GM23338 (cell line): ENCODE measurements around the gene CCNG1. TPM values are rescaled to one million over a fixed set of nuclear protein-coding genes. Genes with fewer than 3 reads are reported as not detected.

Experiments used
- ATAC-seq: fragments of 200-7000 bp; cut with Tn5 transposase; 3 replicates; pipeline ENCODE4 v1.9.1; 2020
- DNase-seq: peaks from one replicate; pipeline ENCODE4 v3.0.0-alpha.2; 2015; ENCODE audit warnings: low spot score
- H2AFZ ChIP-seq: fragments of 200-600 bp; sonication (generic); 2 replicates; pipeline ENCODE4 v1.8.0; 2016; ENCODE audit warnings: antibody characterized with exemption, mild to moderate bottlenecking, moderate library complexity
- H3F3A ChIP-seq: fragments of 200-600 bp; sonication (generic); replicated peaks from 2 replicates; pipeline ENCODE4 v1.8.0; 2017; ENCODE audit warnings: antibody characterized with exemption, mixed run types, low read depth
- H3K27ac ChIP-seq: fragments of 200-600 bp; sonication (generic); 2 replicates; pipeline ENCODE4 v1.6.1; 2016; ENCODE audit warnings: low read depth
- H3K27me3 ChIP-seq: fragments of 200-600 bp; sonication (generic); 2 replicates; pipeline ENCODE4 v1.8.0; 2016; ENCODE audit warnings: mild to moderate bottlenecking, mixed run types, moderate library complexity; ENCODE audit not compliant: insufficient read depth
- H3K36me3 ChIP-seq: fragments of 200-600 bp; sonication (generic); 2 replicates; pipeline ENCODE4 v1.8.0; 2016; ENCODE audit warnings: mild to moderate bottlenecking; ENCODE audit not compliant: insufficient read depth
- H3K4me1 ChIP-seq: fragments of 200-600 bp; sonication (generic); 2 replicates; pipeline ENCODE4 v1.8.0; 2016; ENCODE audit warnings: mild to moderate bottlenecking, moderate library complexity; ENCODE audit not compliant: insufficient read depth
- H3K4me2 ChIP-seq: fragments of 200-600 bp; sonication (generic); 2 replicates; pipeline ENCODE4 v1.7.1; 2017; ENCODE audit warnings: mixed run types
- H3K4me3 ChIP-seq: fragments of 200-600 bp; sonication (generic); 2 replicates; pipeline ENCODE4 v1.6.1; 2016; ENCODE audit warnings: mixed run types
- H3K79me2 ChIP-seq: fragments of 200-600 bp; sonication (generic); replicated peaks from 2 replicates; pipeline ENCODE4 v1.8.0; 2017; ENCODE audit warnings: mild to moderate bottlenecking; ENCODE audit not compliant: insufficient read depth
- H3K9me2 ChIP-seq: fragments of 200-600 bp; sonication (generic); 2 replicates; pipeline ENCODE4 v1.8.0; 2017; ENCODE audit not compliant: insufficient read depth
- H4K20me1 ChIP-seq: fragments of 200-600 bp; sonication (generic); replicated peaks from 2 replicates; pipeline ENCODE4 v1.8.0; 2017; ENCODE audit warnings: mild to moderate bottlenecking; ENCODE audit not compliant: insufficient read depth
- H3K27ac Mint-ChIP-seq: 2 replicates; pipeline ENCODE4 v1.8.0; 2020; ENCODE audit warnings: inconsistent platforms, mild to moderate bottlenecking, moderate library complexity, mixed read lengths
- H3K27me3 Mint-ChIP-seq: 3 replicates; pipeline ENCODE4 v1.8.0; 2022; ENCODE audit warnings: low read depth, mild to moderate bottlenecking, moderate library complexity, mixed read lengths, inconsistent platforms; ENCODE audit not compliant: insufficient read depth, poor library complexity
- H3K36me3 Mint-ChIP-seq: 3 replicates; pipeline ENCODE4 v1.8.0; 2021; ENCODE audit warnings: low read depth, mild to moderate bottlenecking, inconsistent platforms, moderate library complexity, mixed read lengths
- H3K4me1 Mint-ChIP-seq: 3 replicates; pipeline ENCODE4 v1.8.0; 2020; ENCODE audit warnings: mild to moderate bottlenecking, inconsistent platforms, mixed read lengths
- H3K4me3 Mint-ChIP-seq: 3 replicates; pipeline ENCODE4 v1.8.0; 2021; ENCODE audit warnings: moderate library complexity, mild to moderate bottlenecking, inconsistent platforms, mixed read lengths
- H3K9me3 Mint-ChIP-seq: 3 replicates; pipeline ENCODE4 v1.8.0; 2020; ENCODE audit warnings: moderate library complexity, mild to moderate bottlenecking, inconsistent platforms, mixed read lengths
- CREB1 ChIP-seq: fragments of 250-450 bp; sonication (Bioruptor Pico); IDR thresholded peaks from 2 replicates; pipeline ENCODE4 v1.5.0; 2020; ENCODE audit warnings: low read depth, mild to moderate bottlenecking, moderate library complexity
- EZH2 ChIP-seq: fragments of 200-600 bp; sonication (generic); IDR thresholded peaks from one replicate; pipeline ENCODE4 v1.8.0; 2017; ENCODE audit warnings: antibody characterized with exemption, mild to moderate bottlenecking, low read depth; ENCODE audit not compliant: unreplicated experiment
- EZH2phosphoT487 ChIP-seq: fragments of 200-600 bp; sonication (generic); IDR thresholded peaks from one replicate; pipeline ENCODE4 v1.8.1; 2018; ENCODE audit warnings: antibody characterized with exemption; ENCODE audit not compliant: unreplicated experiment
- JUNB ChIP-seq: IDR thresholded peaks from one replicate; pipeline ENCODE4 v1.6.1; 2016; ENCODE audit warnings: antibody characterized with exemption; ENCODE audit not compliant: unreplicated experiment
- NANOG ChIP-seq: IDR thresholded peaks from 2 replicates; pipeline ENCODE4 v1.6.1; 2016; ENCODE audit warnings: antibody characterized with exemption, borderline replicate concordance
- POLR2AphosphoS5 ChIP-seq: IDR thresholded peaks from 2 replicates; pipeline ENCODE4 v1.6.1; 2016; ENCODE audit warnings: antibody characterized with exemption, low read depth
- STAT1 ChIP-seq: IDR thresholded peaks from one replicate; pipeline ENCODE4 v1.6.1; 2016; ENCODE audit warnings: antibody characterized with exemption; ENCODE audit not compliant: unreplicated experiment
- ZNF114 ChIP-seq: fragments of 250-450 bp; sonication (Bioruptor Pico); IDR thresholded peaks from 2 replicates; pipeline ENCODE4 v1.5.0; 2020; ENCODE audit warnings: mild to moderate bottlenecking, moderate library complexity
- ZNF331 ChIP-seq: fragments of 250-450 bp; sonication (Bioruptor Pico); IDR thresholded peaks from 2 replicates; pipeline ENCODE4 v1.5.0; 2020; ENCODE audit warnings: low read depth, mild to moderate bottlenecking, moderate library complexity
- polyA plus RNA-seq: library from polyadenylated mRNA; unstranded; fragments of >200 nt; fragmentation: Nextera tagmentation; extraction: Ambion mirVana; gene quantifications from 2 replicates; pipeline ENCODE4 v1.2.1, GENCODE V29; 2016
- total RNA-seq: library from RNA; depleted of rRNA; stranded (reverse); fragments of >200 nt; shearing (Covaris generic); gene quantifications from 2 replicates; pipeline ENCODE4 v1.2.3, GENCODE V29; 2014
- TF ChIP-seq, protein P1 (sequence below): fragments of 250-450 bp; sonication (Bioruptor Pico); IDR thresholded peaks from 2 replicates; pipeline ENCODE4 v1.5.0; 2020; ENCODE audit warnings: mild to moderate bottlenecking, moderate library complexity
- TF ChIP-seq, protein P2 (sequence below): IDR thresholded peaks from 2 replicates; pipeline ENCODE4 v1.6.1; 2016; ENCODE audit warnings: antibody characterized with exemption
- TF ChIP-seq, protein P3 (sequence below): IDR thresholded peaks from one replicate; pipeline ENCODE4 v1.6.1; 2018; ENCODE audit warnings: antibody characterized with exemption; ENCODE audit not compliant: unreplicated experiment
- TF ChIP-seq, protein P4 (sequence below), 2 experiments: fragments of 200-600 bp in 1 of 2; sonication (generic) in 1 of 2; conservative IDR thresholded peaks; 2 replicates each; pipeline versions ENCODE4 v1.5.1 to v1.6.1; 2016 to 2017; ENCODE audit warnings: antibody characterized with exemption in 2 of 2, low read depth in 2 of 2, mild to moderate bottlenecking in 2 of 2, moderate library complexity in 1 of 2

Gene CCNG1
- total and polyA plus RNA-seq, 2 experiments from 2014 or later, result 431 to 496 TPM

DNA sequence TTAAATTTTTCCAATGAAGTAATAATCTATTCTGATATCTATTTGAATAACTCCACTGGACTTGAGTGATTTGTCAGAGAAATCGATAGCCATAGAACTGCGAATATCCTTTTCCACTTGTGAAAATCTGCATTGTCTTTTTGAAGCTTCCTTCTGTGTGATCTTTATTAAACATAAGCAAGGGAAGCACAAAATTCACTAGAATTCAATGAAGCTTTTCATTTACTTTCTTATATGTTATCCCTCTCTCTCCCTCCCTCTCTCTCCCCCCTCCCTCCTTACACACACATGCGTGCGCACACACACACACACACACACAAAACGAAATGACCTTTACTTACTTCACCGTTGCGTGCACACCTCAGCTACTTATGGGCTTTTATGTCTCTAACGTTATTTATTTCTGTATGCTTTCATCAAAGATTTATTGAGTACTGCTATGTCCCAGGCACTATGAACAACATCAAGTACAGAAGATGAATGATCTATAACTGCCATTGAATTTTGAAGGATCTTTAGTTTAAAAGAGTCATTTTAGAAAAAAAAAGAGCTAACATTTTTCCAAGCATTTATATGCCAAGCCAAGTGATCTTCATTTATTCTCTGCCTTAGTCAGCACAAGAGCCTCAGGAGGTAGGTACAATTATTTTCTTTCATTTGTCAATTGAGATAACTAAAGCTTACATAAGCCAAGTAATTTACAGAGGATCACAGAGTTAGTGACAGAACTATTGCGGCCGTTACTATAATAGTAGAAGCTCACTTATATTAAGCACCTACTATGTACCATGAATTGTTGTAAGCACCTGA lies 32.8 kb upstream of the CCNG1 start:
- DNase-seq, result no peak

More for the DNA sequence above, 32.8 kb upstream of the CCNG1 start:
- Histone ChIP-seq H3F3A (no peaks in the 10 kb centered on the region), H3K79me2 (no peaks in the 10 kb centered on the region), H3K4me3 (no peak overlapping the region), H3K27me3 (no peaks in the 10 kb centered on the region), H3K4me2 (no peak overlapping the region), H3K27ac (no peak overlapping the region), H2AFZ (no peak overlapping the region), H3K36me3 (no peaks in the 10 kb centered on the region), H3K9me2 (no peaks in the 10 kb centered on the region), H3K4me1 (0 out of 2 replicates have a peak, but pooled peaks cover 5% of the 10 kb centered on the region), H4K20me1 (no peaks in the 10 kb centered on the region)
- Mint-ChIP-seq H3K4me3 (no peak overlapping the region), H3K27ac (no peak overlapping the region), H3K27me3 (no peaks in the 10 kb centered on the region), H3K36me3 (no peaks in the 10 kb centered on the region), H3K4me1 (peaks cover 9% of the 10 kb centered on the region; the same call in 2 of the 3 replicates), H3K9me3 (no peaks in the 10 kb centered on the region)
- no peak for ATAC-seq
- TF ChIP-seq EZH2phosphoT487 (no peak), EZH2 (no peak), ZNF331 (CRISPR knock-in tag) (no peak), ZNF114 (CRISPR knock-in tag) (no peak), CREB1 (no peak), STAT1 (no peak), POLR2AphosphoS5 (no peak), NANOG (no peak), JUNB (no peak)
- TF ChIP-seq, protein P1, sequence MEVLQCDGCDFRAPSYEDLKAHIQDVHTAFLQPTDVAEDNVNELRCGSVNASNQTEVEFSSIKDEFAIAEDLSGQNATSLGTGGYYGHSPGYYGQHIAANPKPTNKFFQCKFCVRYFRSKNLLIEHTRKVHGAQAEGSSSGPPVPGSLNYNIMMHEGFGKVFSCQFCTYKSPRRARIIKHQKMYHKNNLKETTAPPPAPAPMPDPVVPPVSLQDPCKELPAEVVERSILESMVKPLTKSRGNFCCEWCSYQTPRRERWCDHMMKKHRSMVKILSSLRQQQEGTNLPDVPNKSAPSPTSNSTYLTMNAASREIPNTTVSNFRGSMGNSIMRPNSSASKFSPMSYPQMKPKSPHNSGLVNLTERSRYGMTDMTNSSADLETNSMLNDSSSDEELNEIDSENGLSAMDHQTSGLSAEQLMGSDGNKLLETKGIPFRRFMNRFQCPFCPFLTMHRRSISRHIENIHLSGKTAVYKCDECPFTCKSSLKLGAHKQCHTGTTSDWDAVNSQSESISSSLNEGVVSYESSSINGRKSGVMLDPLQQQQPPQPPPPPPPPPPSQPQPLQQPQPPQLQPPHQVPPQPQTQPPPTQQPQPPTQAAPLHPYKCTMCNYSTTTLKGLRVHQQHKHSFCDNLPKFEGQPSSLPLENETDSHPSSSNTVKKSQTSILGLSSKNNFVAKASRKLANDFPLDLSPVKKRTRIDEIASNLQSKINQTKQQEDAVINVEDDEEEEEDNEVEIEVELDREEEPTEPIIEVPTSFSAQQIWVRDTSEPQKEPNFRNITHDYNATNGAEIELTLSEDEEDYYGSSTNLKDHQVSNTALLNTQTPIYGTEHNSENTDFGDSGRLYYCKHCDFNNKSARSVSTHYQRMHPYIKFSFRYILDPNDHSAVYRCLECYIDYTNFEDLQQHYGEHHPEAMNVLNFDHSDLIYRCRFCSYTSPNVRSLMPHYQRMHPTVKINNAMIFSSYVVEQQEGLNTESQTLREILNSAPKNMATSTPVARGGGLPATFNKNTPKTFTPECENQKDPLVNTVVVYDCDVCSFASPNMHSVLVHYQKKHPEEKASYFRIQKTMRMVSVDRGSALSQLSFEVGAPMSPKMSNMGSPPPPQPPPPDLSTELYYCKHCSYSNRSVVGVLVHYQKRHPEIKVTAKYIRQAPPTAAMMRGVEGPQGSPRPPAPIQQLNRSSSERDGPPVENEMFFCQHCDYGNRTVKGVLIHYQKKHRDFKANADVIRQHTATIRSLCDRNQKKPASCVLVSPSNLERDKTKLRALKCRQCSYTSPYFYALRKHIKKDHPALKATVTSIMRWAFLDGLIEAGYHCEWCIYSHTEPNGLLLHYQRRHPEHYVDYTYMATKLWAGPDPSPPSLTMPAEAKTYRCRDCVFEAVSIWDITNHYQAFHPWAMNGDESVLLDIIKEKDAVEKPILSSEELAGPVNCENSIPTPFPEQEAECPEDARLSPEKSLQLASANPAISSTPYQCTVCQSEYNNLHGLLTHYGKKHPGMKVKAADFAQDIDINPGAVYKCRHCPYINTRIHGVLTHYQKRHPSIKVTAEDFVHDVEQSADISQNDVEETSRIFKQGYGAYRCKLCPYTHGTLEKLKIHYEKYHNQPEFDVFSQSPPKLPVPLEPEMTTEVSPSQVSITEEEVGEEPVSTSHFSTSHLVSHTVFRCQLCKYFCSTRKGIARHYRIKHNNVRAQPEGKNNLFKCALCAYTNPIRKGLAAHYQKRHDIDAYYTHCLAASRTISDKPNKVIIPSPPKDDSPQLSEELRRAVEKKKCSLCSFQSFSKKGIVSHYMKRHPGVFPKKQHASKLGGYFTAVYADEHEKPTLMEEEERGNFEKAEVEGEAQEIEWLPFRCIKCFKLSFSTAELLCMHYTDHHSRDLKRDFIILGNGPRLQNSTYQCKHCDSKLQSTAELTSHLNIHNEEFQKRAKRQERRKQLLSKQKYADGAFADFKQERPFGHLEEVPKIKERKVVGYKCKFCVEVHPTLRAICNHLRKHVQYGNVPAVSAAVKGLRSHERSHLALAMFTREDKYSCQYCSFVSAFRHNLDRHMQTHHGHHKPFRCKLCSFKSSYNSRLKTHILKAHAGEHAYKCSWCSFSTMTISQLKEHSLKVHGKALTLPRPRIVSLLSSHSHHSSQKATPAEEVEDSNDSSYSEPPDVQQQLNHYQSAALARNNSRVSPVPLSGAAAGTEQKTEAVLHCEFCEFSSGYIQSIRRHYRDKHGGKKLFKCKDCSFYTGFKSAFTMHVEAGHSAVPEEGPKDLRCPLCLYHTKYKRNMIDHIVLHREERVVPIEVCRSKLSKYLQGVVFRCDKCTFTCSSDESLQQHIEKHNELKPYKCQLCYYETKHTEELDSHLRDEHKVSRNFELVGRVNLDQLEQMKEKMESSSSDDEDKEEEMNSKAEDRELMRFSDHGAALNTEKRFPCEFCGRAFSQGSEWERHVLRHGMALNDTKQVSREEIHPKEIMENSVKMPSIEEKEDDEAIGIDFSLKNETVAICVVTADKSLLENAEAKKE (CRISPR knock-in tag), result no peak
- TF ChIP-seq, protein P2, sequence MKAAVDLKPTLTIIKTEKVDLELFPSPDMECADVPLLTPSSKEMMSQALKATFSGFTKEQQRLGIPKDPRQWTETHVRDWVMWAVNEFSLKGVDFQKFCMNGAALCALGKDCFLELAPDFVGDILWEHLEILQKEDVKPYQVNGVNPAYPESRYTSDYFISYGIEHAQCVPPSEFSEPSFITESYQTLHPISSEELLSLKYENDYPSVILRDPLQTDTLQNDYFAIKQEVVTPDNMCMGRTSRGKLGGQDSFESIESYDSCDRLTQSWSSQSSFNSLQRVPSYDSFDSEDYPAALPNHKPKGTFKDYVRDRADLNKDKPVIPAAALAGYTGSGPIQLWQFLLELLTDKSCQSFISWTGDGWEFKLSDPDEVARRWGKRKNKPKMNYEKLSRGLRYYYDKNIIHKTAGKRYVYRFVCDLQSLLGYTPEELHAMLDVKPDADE, result no peak
- TF ChIP-seq, protein P3, sequence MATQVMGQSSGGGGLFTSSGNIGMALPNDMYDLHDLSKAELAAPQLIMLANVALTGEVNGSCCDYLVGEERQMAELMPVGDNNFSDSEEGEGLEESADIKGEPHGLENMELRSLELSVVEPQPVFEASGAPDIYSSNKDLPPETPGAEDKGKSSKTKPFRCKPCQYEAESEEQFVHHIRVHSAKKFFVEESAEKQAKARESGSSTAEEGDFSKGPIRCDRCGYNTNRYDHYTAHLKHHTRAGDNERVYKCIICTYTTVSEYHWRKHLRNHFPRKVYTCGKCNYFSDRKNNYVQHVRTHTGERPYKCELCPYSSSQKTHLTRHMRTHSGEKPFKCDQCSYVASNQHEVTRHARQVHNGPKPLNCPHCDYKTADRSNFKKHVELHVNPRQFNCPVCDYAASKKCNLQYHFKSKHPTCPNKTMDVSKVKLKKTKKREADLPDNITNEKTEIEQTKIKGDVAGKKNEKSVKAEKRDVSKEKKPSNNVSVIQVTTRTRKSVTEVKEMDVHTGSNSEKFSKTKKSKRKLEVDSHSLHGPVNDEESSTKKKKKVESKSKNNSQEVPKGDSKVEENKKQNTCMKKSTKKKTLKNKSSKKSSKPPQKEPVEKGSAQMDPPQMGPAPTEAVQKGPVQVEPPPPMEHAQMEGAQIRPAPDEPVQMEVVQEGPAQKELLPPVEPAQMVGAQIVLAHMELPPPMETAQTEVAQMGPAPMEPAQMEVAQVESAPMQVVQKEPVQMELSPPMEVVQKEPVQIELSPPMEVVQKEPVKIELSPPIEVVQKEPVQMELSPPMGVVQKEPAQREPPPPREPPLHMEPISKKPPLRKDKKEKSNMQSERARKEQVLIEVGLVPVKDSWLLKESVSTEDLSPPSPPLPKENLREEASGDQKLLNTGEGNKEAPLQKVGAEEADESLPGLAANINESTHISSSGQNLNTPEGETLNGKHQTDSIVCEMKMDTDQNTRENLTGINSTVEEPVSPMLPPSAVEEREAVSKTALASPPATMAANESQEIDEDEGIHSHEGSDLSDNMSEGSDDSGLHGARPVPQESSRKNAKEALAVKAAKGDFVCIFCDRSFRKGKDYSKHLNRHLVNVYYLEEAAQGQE, result no peak
- TF ChIP-seq, protein P4, sequence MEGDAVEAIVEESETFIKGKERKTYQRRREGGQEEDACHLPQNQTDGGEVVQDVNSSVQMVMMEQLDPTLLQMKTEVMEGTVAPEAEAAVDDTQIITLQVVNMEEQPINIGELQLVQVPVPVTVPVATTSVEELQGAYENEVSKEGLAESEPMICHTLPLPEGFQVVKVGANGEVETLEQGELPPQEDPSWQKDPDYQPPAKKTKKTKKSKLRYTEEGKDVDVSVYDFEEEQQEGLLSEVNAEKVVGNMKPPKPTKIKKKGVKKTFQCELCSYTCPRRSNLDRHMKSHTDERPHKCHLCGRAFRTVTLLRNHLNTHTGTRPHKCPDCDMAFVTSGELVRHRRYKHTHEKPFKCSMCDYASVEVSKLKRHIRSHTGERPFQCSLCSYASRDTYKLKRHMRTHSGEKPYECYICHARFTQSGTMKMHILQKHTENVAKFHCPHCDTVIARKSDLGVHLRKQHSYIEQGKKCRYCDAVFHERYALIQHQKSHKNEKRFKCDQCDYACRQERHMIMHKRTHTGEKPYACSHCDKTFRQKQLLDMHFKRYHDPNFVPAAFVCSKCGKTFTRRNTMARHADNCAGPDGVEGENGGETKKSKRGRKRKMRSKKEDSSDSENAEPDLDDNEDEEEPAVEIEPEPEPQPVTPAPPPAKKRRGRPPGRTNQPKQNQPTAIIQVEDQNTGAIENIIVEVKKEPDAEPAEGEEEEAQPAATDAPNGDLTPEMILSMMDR (conservative IDR thresholded peaks at IDR 0.05; ENCODE audit: low read depth in 2 of 2), result no peak
